ENCODE measurements around the gene EBF4. TPM values are rescaled to one million over a fixed set of nuclear protein-coding genes. Genes with fewer than 3 reads are reported as not detected.

Gene EBF4
- total and polyA plus RNA-seq, 2 donors (not counting 1 experiment from before 2014, with no cell fraction given), result 0.81 to 5.0 TPM

GRCh38 chr20:2798095-2798805, 105.7 kb downstream of the EBF4 start:
- peak overlapping the region; percentile 16 for H3K4me3 Mint-ChIP-seq
- no peak overlapping the region for H3K9ac ChIP-seq (ENCODE audit: low read length)
- H3K27me3 Mint-ChIP-seq, result peaks cover 50% of the 10 kb centered on the region

More at GRCh38 chr20:2798095-2798805, 105.7 kb downstream of the EBF4 start:
- no peaks in the 10 kb centered on the region for H3K9me3 Mint-ChIP-seq (ENCODE audit: insufficient read depth)
- Histone ChIP-seq H3K79me2 (ENCODE audit: control insufficient read depth, insufficient read depth, low read length) (no peaks in the 10 kb centered on the region), H3K4me3 (ENCODE audit: control extremely low read depth in 1 of 5, extremely low read depth in 1 of 5, insufficient read depth in 1 of 5, low read depth in 2 of 5, low read length in 4 of 5) (no peak overlapping the region), H3K4me2 (replicated peaks; ENCODE audit: low read depth, low read length, poor library complexity, severe bottlenecking) (peak overlapping the region; percentile 75), H3K36me3 (replicated peaks in 1 of 2; ENCODE audit: control extremely low read depth in 1 of 2, control insufficient read depth in 1 of 2, extremely low read depth in 1 of 2, insufficient read depth in 2 of 2, low read length in 1 of 2) (no peaks in the 10 kb centered on the region), H4K20me1 (ENCODE audit: control insufficient read depth, insufficient read depth, low read length, poor library complexity, severe bottlenecking) (no peaks in the 10 kb centered on the region), H3K4me1 (ENCODE audit: control insufficient read depth in 2 of 2, insufficient read depth in 2 of 2, low read length in 2 of 2) (peaks cover 22 to 26% of the 10 kb centered on the region in 2 donors), H2AFZ (ENCODE audit: insufficient read depth, low read depth, low read length, poor library complexity, severe bottlenecking) (no peak overlapping the region), H3K9me3 (ENCODE audit: control extremely low read depth in 1 of 3, control insufficient read depth in 2 of 3, insufficient read depth in 1 of 3, low read length in 2 of 3) (peaks cover 0 to 15% (median 0%) of the 10 kb centered on the region in 3 donors), H3K27ac (ENCODE audit: low read length in 2 of 2) (no peak overlapping the region), H3K27me3 (replicated peaks in 1 of 4; ENCODE audit: control extremely low read depth in 1 of 4, control insufficient read depth in 3 of 4, insufficient read depth in 4 of 4, low read length in 3 of 4) (peaks cover 0 to 48% (median 9%) of the 10 kb centered on the region in 4 experiments)
- peaks cover 32% of the 10 kb centered on the region for H3K4me1 Mint-ChIP-seq
- 87% methylated on average over 19 of the region's 19 CpGs for WGBS (ENCODE audit: insufficient coverage)
- DNase-seq (no peak), ATAC-seq (ENCODE audit: low read depth) (no peak)
- intact Hi-C loops (cut with micrococcal nuclease), result no loop called here
- H3K27ac Mint-ChIP-seq, result no peak overlapping the region
- ChIA-PET POLR2A (no interaction called here), CTCF (interaction anchor here (0.9 kb wide), 1 partner anchor 25 kb away, joined by 4 read pairs; no protein-coding TSS in a partner anchor)
- TF ChIP-seq EZH2 (IDR thresholded peaks at IDR 0.05; ENCODE audit: borderline replicate concordance, insufficient read depth, low read depth, low read length, poor library complexity, severe bottlenecking) (no peak), CTCF (IDR thresholded peaks at IDR 0.05) (no peak)
